DOHH2 (cell line): ENCODE data around the gene IRX1.

Experiments used
- EZH2phosphoT487 ChIP-seq: fragments of 200-600 bp; sonication (generic); IDR thresholded peaks from 2 replicates; pipeline ENCODE4 v1.6.1; 2017; ENCODE audit warnings: borderline replicate concordance, mild to moderate bottlenecking, antibody characterized with exemption, low read length, moderate library complexity, mixed read lengths
- TF ChIP-seq, protein P1 (sequence below): fragments of 200-600 bp; sonication (generic); IDR thresholded peaks from one replicate; pipeline ENCODE4 v1.5.1; 2014; ENCODE audit warnings: antibody characterized with exemption, mild to moderate bottlenecking, low read depth, low read length; ENCODE audit not compliant: poor library complexity, severe bottlenecking

DNA sequence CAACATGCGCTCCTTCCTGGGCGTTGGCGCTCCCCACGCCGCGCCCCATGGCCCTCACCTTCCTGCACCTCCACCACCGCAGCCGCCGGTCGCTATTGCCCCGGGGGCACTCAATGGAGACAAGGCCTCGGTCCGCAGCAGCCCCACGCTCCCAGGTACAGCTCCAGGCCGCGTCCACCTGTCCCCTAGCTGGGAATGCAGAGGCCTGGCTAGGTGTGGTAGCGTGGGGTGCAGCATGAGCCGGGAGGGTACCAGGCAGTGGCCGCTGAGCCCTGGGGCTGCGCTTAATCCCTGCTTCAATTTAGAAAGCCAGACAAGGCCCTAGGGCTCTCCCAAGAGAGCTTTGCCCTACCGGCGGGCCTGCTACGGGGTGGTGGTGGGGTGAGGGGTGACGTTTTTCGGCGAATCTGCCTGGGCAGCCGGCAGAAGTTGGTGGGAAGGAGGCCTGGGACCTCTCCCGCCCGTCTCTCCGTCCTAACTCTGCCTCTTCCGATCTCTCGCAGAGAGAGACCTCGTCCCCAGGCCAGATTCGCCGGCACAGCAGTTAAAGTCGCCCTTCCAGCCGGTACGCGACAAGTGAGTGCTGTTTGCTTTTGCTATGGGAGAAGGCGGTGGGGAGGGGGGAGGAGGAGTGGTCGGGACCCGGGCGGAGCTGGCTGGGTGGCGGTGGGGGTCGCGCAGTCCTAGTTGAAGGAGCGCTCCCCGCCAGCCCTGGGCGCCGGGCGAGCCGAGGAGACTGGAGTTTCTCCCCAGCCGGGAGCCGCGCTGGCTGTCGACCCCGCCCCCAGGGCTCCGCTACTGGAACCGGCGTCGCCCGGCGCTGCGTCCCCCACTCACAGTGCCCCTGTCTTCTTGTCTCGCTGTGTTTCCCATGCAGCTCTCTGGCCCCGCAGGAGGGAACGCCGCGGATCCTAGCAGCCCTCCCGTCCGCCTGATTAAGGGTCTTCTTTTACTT, 4.8 kb downstream of the IRX1 start:
- no peak for TF ChIP-seq EZH2phosphoT487
- TF ChIP-seq, protein P1, sequence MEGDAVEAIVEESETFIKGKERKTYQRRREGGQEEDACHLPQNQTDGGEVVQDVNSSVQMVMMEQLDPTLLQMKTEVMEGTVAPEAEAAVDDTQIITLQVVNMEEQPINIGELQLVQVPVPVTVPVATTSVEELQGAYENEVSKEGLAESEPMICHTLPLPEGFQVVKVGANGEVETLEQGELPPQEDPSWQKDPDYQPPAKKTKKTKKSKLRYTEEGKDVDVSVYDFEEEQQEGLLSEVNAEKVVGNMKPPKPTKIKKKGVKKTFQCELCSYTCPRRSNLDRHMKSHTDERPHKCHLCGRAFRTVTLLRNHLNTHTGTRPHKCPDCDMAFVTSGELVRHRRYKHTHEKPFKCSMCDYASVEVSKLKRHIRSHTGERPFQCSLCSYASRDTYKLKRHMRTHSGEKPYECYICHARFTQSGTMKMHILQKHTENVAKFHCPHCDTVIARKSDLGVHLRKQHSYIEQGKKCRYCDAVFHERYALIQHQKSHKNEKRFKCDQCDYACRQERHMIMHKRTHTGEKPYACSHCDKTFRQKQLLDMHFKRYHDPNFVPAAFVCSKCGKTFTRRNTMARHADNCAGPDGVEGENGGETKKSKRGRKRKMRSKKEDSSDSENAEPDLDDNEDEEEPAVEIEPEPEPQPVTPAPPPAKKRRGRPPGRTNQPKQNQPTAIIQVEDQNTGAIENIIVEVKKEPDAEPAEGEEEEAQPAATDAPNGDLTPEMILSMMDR: no peak
